ENCODE measurements around the gene TMSB10. TPM values are rescaled to one million over a fixed set of nuclear protein-coding genes. Genes with fewer than 3 reads are reported as not detected.
A peak's percentile ranks its signal among the peaks of the same experiment; 100 is the strongest.
"Not testable (repeated sequence)": the region's sequence is repeated elsewhere in the genome, so short reads cannot be mapped to it uniquely, and the experiment has no call there.

The TMSB10 gene
- total RNA-seq, 1 donor from 2014 or later: 2,534 TPM

DNA sequence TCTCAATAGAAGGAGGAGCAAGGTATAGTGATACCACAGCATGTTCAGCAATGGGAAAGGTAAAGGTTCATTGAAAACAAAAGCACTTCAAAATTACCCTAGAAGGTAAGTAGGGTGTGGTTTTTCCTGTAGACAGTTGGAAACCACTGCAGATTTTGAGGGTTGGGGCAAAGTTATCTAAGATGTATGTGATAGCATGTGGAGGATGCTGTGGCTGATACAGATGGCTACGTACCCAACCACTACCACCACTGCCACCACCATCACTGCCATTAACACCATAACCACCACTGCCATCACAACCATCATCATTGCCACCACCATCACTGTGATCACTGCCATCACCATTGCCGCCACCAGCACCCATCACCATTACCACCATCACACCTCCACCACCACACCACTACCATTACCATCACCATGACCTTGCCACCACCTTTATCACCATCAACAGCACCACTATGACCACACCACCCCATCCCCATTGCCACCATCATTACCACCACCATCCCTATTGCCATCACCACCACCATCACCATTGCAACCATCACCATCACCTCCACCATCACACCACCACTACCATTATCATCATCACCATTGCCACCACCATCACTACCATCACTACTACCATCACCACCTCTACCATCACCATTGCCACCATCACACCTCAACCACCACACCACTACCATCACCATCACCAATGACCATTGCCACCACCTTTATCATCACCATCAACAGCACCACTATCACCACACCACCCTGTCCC is 3.7 kb downstream of the TMSB10 start:
- H3K36me3 Mint-ChIP-seq (ENCODE audit: unreplicated experiment): peaks cover 25% of the 10 kb centered on the region
- DNase-seq (ENCODE audit: extremely low spot score, unreplicated experiment): peak; percentile 46
- H3K27ac Mint-ChIP-seq (ENCODE audit: unreplicated experiment): peak overlapping the region; percentile 43
- peaks cover 23% of the 10 kb centered on the region for H3K4me1 Mint-ChIP-seq (ENCODE audit: unreplicated experiment)
- TF ChIP-seq CTCF (IDR thresholded peaks at IDR 0.05): no peak
- no peaks in the 10 kb centered on the region for H3K27me3 Mint-ChIP-seq (ENCODE audit: unreplicated experiment)
- no peak overlapping the region for H3K4me3 Mint-ChIP-seq (ENCODE audit: unreplicated experiment)
- peaks cover 3% of the 10 kb centered on the region for H3K9me3 Mint-ChIP-seq (ENCODE audit: unreplicated experiment)

DNA sequence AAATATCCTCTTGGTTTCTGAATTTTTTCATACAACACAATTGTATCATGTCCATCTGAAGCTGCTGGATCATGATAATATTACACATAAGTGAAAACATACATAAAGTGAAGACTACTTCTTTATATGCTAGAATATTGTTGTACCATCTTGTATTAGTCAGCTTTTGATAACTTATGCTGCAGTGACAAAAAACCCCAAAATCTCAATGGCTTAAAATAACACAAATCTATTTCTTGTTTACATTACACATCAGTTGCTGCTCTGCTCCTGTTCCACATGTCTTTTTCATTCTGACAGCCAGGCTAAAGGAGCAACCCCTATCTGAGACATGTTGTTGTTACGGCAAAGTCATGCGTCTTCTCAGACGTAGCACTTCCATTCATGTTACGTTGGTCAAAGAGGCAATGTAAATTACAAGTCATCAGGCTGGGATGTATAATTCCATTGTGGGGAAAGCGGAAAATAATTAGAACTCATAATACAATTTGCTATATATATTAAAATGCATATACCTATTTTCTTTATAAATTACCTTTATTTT is 5.8 kb downstream of the TMSB10 start:
- Mint-ChIP-seq H3K27me3 (ENCODE audit: unreplicated experiment) (no peaks in the 10 kb centered on the region), H3K4me3 (ENCODE audit: unreplicated experiment) (no peak overlapping the region), H3K4me1 (ENCODE audit: unreplicated experiment) (peaks cover 16% of the 10 kb centered on the region), H3K27ac (ENCODE audit: unreplicated experiment) (no peak overlapping the region), H3K36me3 (ENCODE audit: unreplicated experiment) (peaks cover 22% of the 10 kb centered on the region), H3K9me3 (ENCODE audit: unreplicated experiment) (peaks cover 3% of the 10 kb centered on the region)
- no peak for TF ChIP-seq CTCF (IDR thresholded peaks at IDR 0.05)
- no peak for DNase-seq (ENCODE audit: extremely low spot score, unreplicated experiment)

DNA sequence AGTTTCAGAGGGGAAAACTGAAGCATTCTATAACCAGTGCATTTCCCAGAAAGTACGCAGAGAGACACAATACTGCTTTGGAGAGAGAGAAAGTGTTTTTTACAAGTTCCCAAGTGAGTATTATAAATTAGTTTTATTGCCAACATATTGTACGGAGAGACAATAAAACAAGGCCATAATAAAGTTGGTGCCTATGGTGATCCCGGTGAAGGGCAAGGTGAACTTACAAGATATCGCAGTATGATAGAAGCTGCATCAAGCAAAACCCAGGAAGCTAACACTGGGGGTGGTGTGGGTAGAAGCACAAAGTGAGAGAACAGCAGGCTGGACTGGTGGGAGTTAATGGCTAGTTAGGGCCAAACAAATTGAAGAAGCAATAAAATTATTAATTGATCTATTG is 7.5 kb downstream of the TMSB10 start:
- peaks cover 8% of the 10 kb centered on the region for H3K36me3 Mint-ChIP-seq (ENCODE audit: unreplicated experiment)
- H3K4me3 Mint-ChIP-seq (ENCODE audit: unreplicated experiment): no peak overlapping the region
- no peaks in the 10 kb centered on the region for H3K27me3 Mint-ChIP-seq (ENCODE audit: unreplicated experiment)
- H3K9me3 Mint-ChIP-seq (ENCODE audit: unreplicated experiment): peaks cover 3% of the 10 kb centered on the region
- TF ChIP-seq CTCF (IDR thresholded peaks at IDR 0.05): no peak
- H3K27ac Mint-ChIP-seq (ENCODE audit: unreplicated experiment): no peak overlapping the region
- DNase-seq (ENCODE audit: extremely low spot score, unreplicated experiment): no peak
- peaks cover 4% of the 10 kb centered on the region for H3K4me1 Mint-ChIP-seq (ENCODE audit: unreplicated experiment)

- no peak for TF ChIP-seq CTCF (IDR thresholded peaks at IDR 0.05)
- peaks cover 5% of the 10 kb centered on the region for H3K4me1 Mint-ChIP-seq (ENCODE audit: unreplicated experiment)
These were observed 8.9 kb downstream of the TMSB10 start for GRCh38 chr2:84914334-84914733.

DNA sequence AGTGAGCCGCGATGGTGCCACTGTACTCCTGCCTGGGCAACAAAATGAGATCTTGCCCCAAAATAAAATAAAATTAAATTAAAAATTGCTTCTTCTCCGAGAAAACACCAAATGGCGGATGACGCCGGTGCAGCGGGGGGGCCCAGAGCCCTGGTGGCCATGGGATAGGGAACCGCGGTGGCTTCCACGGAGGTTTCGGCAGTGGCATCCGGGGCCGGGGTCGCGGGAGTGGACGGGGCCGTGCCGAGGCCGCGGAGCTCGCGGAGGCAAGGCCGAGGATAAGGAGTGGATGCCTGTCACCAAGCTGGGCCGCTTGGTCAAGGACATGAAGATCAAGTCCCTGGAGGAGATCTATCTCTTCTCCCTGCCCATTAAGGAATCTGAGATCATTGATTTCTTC is 10.2 kb downstream of the TMSB10 start:
- H3K27me3 Mint-ChIP-seq (ENCODE audit: unreplicated experiment); H3K27ac Mint-ChIP-seq (ENCODE audit: unreplicated experiment); H3K36me3 Mint-ChIP-seq (ENCODE audit: unreplicated experiment); H3K4me3 Mint-ChIP-seq (ENCODE audit: unreplicated experiment); H3K9me3 Mint-ChIP-seq (ENCODE audit: unreplicated experiment): not testable (repeated sequence)
- DNase-seq (ENCODE audit: extremely low spot score, unreplicated experiment): peak; percentile 67
- peaks cover 19% of the 10 kb centered on the region for H3K4me1 Mint-ChIP-seq (ENCODE audit: unreplicated experiment)

More at GRCh38 chr2:84914334-84914733, 8.9 kb downstream of the TMSB10 start:
- DNase-seq (ENCODE audit: extremely low spot score, unreplicated experiment): peak; percentile 40
- Mint-ChIP-seq H3K36me3 (ENCODE audit: unreplicated experiment) (no peaks in the 10 kb centered on the region), H3K4me3 (ENCODE audit: unreplicated experiment) (no peak overlapping the region), H3K27me3 (ENCODE audit: unreplicated experiment) (no peaks in the 10 kb centered on the region), H3K27ac (ENCODE audit: unreplicated experiment) (no peak overlapping the region), H3K9me3 (ENCODE audit: unreplicated experiment) (no peaks in the 10 kb centered on the region)

DNA sequence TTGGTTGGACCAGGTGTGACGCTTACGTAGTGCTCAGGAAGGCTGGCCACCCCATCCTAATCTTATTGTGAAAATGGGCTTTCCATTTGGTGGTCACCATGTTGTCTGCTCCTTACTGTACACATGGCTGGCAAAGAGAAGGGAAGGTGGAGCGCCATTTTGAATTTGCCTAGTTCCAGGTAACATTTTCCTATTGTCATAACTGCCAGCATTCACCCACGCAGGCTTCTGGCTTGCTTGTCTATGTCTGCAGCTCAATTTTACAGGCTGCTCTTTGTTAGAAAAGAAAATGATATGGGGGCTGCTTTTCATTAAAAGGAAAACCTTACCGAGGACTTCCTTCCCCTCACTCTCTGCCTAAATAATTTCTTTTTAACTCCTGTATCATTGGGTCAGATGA is 12.4 kb downstream of the TMSB10 start:
- H3K4me3 Mint-ChIP-seq (ENCODE audit: unreplicated experiment): not testable (repeated sequence)

More for the DNA sequence above, 12.4 kb downstream of the TMSB10 start:
- not testable (repeated sequence) for H3K36me3 Mint-ChIP-seq (ENCODE audit: unreplicated experiment); H3K9me3 Mint-ChIP-seq (ENCODE audit: unreplicated experiment); DNase-seq (ENCODE audit: extremely low spot score, unreplicated experiment); H3K27me3 Mint-ChIP-seq (ENCODE audit: unreplicated experiment)
- H3K4me1 Mint-ChIP-seq (ENCODE audit: unreplicated experiment): peaks cover 19% of the 10 kb centered on the region
- peak overlapping the region; percentile 98 for H3K27ac Mint-ChIP-seq (ENCODE audit: unreplicated experiment)

Measured in osteocyte (in vitro differentiated cells).